VCaP (cell line): ENCODE data around the gene BICC1.
A peak's percentile ranks its signal among the peaks of the same experiment; 100 is the strongest.

Experiments
- H3K27ac ChIP-seq: fragments of 450-650 bp; 2 replicates; pipeline ENCODE4 v1.5.1; 2017
- TF ChIP-seq, protein P1 (sequence below): fragments of 450-650 bp; conservative IDR thresholded peaks from 2 replicates; pipeline ENCODE4 v1.5.1; 2017; ENCODE audit warnings: mild to moderate bottlenecking, moderate library complexity

BICC1 gene

DNA sequence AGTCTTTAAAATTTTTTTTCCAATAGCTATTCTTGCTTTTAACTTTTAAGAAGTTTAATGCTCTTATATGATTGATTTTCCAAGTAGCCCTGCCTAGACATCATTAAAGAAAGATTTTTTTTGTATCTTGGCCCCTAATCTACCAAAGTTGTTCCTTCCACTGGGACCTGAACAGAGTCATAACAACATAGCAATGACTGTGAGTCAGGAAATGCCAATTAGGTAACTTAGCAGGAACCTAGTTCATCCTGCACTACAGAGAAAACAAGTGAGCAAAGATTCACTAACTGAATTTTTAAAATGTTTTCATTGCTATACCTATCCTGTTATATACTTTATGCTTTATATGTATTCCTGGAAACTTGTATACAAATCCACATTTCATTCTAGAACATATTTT lies 284.7 kb downstream of the BICC1 start:
- H3K27ac ChIP-seq = no peak overlapping the region
- TF ChIP-seq, protein P1, sequence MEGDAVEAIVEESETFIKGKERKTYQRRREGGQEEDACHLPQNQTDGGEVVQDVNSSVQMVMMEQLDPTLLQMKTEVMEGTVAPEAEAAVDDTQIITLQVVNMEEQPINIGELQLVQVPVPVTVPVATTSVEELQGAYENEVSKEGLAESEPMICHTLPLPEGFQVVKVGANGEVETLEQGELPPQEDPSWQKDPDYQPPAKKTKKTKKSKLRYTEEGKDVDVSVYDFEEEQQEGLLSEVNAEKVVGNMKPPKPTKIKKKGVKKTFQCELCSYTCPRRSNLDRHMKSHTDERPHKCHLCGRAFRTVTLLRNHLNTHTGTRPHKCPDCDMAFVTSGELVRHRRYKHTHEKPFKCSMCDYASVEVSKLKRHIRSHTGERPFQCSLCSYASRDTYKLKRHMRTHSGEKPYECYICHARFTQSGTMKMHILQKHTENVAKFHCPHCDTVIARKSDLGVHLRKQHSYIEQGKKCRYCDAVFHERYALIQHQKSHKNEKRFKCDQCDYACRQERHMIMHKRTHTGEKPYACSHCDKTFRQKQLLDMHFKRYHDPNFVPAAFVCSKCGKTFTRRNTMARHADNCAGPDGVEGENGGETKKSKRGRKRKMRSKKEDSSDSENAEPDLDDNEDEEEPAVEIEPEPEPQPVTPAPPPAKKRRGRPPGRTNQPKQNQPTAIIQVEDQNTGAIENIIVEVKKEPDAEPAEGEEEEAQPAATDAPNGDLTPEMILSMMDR = no peak

DNA sequence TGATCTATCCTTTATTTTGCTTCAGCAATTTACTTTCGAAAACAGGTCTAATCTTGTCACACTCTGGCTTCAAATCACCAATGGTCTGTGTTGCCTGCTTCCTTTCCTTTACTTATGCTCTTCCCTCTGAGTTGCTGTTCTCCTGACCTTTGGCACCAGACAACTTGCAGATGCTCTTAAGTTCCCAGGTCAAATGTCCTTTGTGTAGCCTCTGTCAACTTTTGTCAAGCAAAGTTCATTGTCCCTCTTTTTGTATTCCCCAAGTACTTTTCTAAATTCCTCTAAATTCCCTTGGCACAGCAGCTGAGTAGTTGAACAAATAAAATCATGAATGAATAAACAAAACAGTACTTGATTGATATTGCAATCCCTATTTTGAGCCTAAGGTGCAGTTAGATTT lies 289.4 kb downstream of the BICC1 start:
- TF ChIP-seq, protein P1 = no peak
- H3K27ac ChIP-seq = no peak overlapping the region

DNA sequence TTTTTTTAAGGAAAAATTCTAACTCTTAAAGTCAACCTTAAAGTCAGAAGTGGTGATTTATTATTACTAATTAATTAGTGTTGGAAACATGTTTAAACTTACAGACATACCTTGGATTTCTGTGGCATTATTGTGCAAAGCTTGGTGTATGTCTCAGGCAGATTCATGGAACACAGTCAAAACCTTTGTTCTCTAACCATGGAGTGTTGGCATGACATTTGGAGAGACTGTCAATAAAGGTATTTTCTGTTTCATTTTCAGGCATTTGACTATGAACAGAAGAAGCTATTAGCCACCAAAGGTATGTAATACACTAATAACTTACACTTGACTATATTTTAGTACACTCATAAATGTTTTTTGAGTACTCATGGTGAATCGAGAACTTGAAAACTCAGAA lies 293.7 kb downstream of the BICC1 start:
- TF ChIP-seq, protein P1 = no peak
- no peak overlapping the region for H3K27ac ChIP-seq

DNA sequence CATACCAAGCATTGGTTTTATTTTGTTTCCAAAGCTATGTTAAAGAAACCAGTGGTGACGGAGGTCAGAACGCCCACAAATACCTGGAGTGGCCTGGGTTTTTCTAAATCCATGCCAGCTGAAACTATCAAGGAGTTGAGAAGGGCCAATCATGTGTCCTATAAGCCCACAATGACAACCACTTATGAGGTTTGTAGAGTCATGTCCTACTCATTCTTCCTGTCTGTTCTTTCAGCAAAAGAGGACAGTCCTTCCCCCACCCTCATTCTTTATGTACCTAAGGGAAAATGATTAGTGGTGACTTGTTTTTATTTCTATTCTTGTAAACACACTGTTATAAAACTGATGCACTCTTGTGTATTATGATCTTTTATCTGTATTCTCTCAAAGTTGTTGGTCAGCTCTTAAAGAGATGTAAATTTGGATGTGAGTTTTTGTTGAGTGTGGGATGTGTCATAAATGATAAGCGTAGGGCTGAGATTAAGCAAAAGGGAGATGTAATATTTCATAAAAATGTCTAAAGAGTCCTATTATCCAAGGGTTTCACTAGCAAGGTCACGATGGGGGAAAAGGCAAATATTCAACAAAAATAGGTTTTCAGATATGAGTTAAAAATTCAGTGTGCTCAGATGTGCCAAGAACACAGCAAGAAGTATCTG lies 294.4 kb downstream of the BICC1 start:
- TF ChIP-seq, protein P1 = no peak
- no peak overlapping the region for H3K27ac ChIP-seq

DNA sequence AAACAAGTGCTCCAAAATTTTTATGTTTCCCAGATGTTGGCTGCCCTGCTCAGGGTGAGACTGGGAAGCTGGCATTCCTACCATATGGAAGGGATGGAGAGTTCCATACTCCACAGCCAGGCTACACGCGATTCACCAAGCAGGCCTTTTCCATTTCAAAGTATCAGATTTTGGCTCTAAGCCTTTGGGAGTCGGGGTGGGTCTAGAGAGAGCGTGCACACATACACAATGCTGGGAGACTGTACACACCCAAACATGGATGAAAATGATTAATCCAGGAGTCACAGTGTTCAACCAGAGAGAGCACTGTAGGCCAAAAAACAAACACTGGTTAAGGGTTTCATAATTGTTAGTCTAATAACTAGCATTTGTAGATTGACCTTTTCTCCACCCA lies 295.0 kb downstream of the BICC1 start:
- TF ChIP-seq, protein P1 = no peak
- no peak overlapping the region for H3K27ac ChIP-seq

DNA sequence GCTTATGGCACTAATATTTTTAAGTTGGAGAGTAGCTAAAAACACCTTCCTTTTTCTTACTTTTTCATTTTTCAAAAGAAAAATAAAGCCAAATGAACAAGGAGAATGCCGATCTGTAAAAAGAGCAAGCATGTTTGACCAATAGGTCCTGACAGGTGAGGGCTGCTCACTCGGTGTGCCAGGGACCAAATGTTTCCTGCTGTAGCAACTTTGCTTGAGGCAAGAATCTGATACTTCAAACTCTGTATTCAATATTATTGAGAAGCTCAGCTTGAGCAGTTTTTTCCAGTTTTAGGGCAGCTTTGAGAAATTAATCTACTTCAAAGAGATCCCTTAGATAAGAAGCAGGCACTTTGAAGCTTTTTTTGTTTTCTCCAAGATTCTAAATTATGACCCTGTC lies 298.1 kb downstream of the BICC1 start:
- TF ChIP-seq, protein P1 = no peak
- no peak overlapping the region for H3K27ac ChIP-seq

DNA sequence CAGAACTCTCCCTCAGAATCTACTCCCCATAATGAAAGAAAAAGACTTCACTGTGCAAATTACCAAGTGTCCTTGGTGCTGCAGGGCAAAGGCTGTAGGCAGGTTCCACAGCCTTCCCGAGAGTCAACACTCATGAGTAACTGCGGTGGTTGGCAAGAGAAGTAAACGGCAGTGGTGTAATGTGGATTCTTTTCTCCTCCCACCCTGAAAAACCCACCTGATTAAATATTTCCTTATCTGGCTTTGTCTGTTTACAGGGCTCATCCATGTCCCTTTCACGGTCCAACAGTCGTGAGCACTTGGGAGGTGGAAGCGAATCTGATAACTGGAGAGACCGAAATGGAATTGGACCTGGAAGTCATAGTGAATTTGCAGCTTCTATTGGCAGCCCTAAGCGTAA lies 300.9 kb downstream of the BICC1 start:
- H3K27ac ChIP-seq = peak overlapping the region; percentile 28; the same call in 1 of the 2 replicates
- TF ChIP-seq, protein P1 = no peak
